RWPE1 (cell line): ENCODE results near the gene SETD1B.
A peak's percentile ranks its signal among the peaks of the same experiment; 100 is the strongest.

Source experiments
- CTCF ChIA-PET: fragments of 350-600 bp; sonication (Branson Sonifier 250); formaldehyde crosslinking; extraction: SDS; loops from one replicate; lab custom pipeline; 2021; lab: Yijun Ruan, JAX
- POLR2A ChIA-PET: fragments of 400-600 bp; formaldehyde crosslinking; extraction: SDS; loops from one replicate; lab custom pipeline; 2020; ENCODE audit warnings: antibody characterized with exemption; ENCODE audit not compliant: low non-redundant PET; lab: Yijun Ruan, JAX
- DNase-seq: peaks from one replicate; pipeline ENCODE4 v3.0.0; 2012; ENCODE audit warnings: low spot score
- H3K27ac ChIP-seq: fragments of 450-650 bp; 2 replicates; pipeline ENCODE4 v1.5.1; 2017
- CTCF ChIP-seq: fragments of 450-650 bp; conservative IDR thresholded peaks from 2 replicates; pipeline ENCODE4 v1.5.1; 2017; ENCODE audit warnings: low read depth, mild to moderate bottlenecking

SETD1B gene

DNA sequence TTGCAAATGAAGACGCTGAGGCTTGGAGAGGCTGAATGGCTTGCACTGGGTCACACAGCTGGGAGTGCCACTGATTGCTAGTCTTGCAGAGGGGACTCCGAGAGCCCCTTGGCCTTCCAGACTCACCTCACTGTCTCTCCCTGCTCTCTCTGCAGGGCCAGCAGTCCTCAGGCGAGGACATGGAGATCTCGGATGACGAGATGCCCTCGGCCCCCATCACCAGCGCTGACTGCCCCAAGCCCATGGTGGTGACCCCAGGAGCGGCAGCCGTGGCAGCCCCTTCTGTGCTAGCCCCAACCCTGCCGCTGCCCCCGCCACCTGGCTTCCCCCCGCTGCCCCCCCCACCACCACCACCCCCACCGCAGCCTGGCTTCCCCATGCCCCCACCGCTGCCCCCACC is 10.1 kb downstream of the SETD1B start:
- POLR2A ChIA-PET, result no interaction called here
- H3K27ac ChIP-seq, result peak overlapping the region; percentile 99
- CTCF ChIA-PET, result interaction anchor here (0.6 to 9.2 kb wide), 2 partner anchors 18 to 1263 kb away, joined by 4 to 212 read pairs; partner anchors contain the start of gene RHOF

DNA sequence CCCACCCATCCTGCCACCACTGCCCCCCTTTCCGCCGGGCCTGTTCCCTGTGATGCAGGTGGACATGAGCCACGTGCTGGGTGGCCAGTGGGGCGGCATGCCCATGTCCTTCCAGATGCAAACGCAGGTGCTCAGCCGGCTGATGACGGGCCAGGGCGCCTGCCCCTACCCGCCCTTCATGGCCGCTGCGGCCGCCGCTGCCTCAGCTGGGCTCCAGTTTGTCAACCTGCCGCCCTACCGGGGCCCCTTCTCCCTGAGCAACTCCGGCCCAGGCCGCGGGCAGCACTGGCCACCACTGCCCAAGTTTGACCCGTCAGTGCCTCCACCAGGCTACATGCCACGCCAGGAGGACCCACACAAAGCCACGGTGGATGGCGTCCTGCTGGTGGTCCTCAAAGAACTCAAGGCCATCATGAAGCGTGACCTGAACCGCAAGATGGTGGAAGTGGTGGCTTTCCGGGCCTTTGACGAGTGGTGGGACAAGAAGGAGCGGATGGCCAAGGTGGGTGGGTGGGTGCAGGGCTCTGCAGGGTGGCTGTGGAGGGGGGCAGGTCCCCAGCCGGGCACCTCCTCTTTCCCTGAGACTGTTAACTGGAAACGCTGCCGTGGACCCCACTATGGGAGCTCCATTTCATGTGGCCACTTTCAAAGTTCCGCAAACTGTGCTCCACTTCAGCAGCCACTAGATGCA is 10.8 kb downstream of the SETD1B start:
- ChIA-PET CTCF (interaction anchor here (0.6 to 0.9 kb wide), 3 partner anchors 19 to 65 kb away, joined by 3 to 4 read pairs (median 3); no protein-coding TSS in a partner anchor), POLR2A (no interaction called here)
- DNase-seq, result no peak
- H3K27ac ChIP-seq, result peak overlapping the region; percentile 99; the same call in 1 of the 2 replicates
- TF ChIP-seq CTCF, result no peak

More for the DNA sequence above, 10.1 kb downstream of the SETD1B start:
- DNase-seq, result no peak
- no peak for TF ChIP-seq CTCF

- H3K27ac ChIP-seq, result peak overlapping the region; percentile 99; the same call in 1 of the 2 replicates
- TF ChIP-seq CTCF, result no peak
- CTCF ChIA-PET, result interaction anchor here (0.8 to 0.9 kb wide), 2 partner anchors 20 to 65 kb away, joined by 3 to 4 read pairs; no protein-coding TSS in a partner anchor
- no peak for DNase-seq
- POLR2A ChIA-PET, result no interaction called here
These were observed 11.5 kb downstream of the SETD1B start for GRCh38 chr12:121815263-121815662.

DNA sequence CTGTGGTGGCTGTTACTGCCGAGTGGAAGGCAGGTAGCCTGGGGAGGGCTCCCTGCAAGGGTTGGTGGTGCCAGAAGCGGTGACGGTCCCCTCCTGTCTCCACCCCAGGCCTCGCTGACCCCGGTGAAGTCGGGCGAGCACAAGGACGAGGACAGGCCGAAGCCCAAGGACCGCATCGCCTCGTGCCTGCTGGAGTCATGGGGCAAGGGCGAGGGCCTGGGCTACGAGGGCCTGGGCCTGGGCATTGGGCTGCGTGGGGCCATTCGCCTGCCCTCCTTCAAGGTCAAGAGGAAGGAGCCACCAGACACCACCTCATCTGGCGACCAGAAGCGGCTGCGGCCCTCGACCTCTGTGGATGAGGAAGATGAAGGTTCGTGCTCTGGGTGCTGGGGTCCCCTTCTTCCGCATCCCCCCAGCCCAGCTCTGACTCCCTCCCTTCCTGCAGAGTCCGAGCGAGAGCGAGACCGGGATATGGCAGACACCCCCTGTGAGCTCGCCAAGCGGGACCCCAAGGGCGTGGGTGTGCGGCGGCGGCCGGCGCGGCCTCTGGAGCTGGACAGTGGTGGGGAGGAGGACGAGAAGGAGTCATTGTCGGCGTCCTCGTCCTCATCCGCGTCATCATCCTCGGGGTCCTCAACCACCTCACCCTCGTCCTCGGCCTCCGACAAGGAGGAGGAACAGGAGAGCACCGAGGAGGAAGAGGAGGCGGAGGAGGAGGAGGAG is 13.3 kb downstream of the SETD1B start:
- ChIA-PET CTCF (no interaction called here), POLR2A (no interaction called here)
- DNase-seq, result no peak
- no peak for TF ChIP-seq CTCF
- peak overlapping the region; percentile 5; the same call in 1 of the 2 replicates for H3K27ac ChIP-seq

- POLR2A ChIA-PET, result no interaction called here
- no peak for DNase-seq
- H3K27ac ChIP-seq, result peak overlapping the region; percentile 5; the same call in 1 of the 2 replicates
- CTCF ChIA-PET, result no interaction called here
- no peak for TF ChIP-seq CTCF
These were observed 13.8 kb downstream of the SETD1B start for GRCh38 chr12:121817648-121818043.

GRCh38 chr12:121819212-121819949 is 15.6 kb downstream of the SETD1B start:
- H3K27ac ChIP-seq, result 0 out of 2 replicates have a peak overlapping the region, but pooled peaks have one; percentile 6
- POLR2A ChIA-PET, result no interaction called here
- DNase-seq, result no peak
- CTCF ChIA-PET, result interaction anchor here (0.6 to 1.3 kb wide), 3 partner anchors 25 to 647 kb away, joined by 3 read pairs; partner anchors contain the start of gene RHOF
- no peak for TF ChIP-seq CTCF
